H1 (cell line): ENCODE data around the gene MTPN. TPM values are rescaled to one million over a fixed set of nuclear protein-coding genes. Genes with fewer than 3 reads are reported as not detected.

ENCODE experiments used
- CTCF ChIA-PET: fragments of 300-600 bp; sonication (Branson Sonifier 250); formaldehyde crosslinking; loops from one replicate; lab custom pipeline; 2021; ENCODE audit not compliant: partially characterized antibody; lab: Charles Lee
- POLR2A ChIA-PET: fragments of 300-600 bp; sonication (Branson Sonifier 250); formaldehyde crosslinking; loops from one replicate; lab custom pipeline; 2021; ENCODE audit warnings: inconsistent platforms; ENCODE audit not compliant: partially characterized antibody; lab: Charles Lee
- DNase-seq, 2 experiments: peaks; one replicate each; pipeline versions ENCODE4 v3.0.0 to v3.0.0-alpha.2; 2010 to 2022; ENCODE audit warnings: low spot score in 2 of 2, low read depth in 1 of 2, mixed read lengths in 1 of 2
- FAIRE-seq: peaks from 2 replicates; lab custom pipeline; 2011; peaks lifted over from hg19 to GRCh38; lab: Jason Lieb, UNC
- H2AFZ ChIP-seq: 2 replicates; pipeline ENCODE4 v1.8.1; 2012; ENCODE audit warnings: low read length, inconsistent platforms
- H2AK5ac ChIP-seq: 2 replicates; pipeline ENCODE4 v1.6.1; 2013; ENCODE audit warnings: low read depth, low read length
- H2BK120ac ChIP-seq: replicated peaks from 2 replicates; pipeline ENCODE3; 2013; ENCODE audit warnings: low read depth, low read length, inconsistent platforms
- H2BK12ac ChIP-seq: 2 replicates; pipeline ENCODE4 v1.6.1; 2013; ENCODE audit warnings: low read depth, low read length
- H2BK15ac ChIP-seq: 2 replicates; pipeline ENCODE4 v1.6.1; 2013; ENCODE audit warnings: low read length
- H2BK20ac ChIP-seq: 2 replicates; pipeline ENCODE4 v1.6.1; 2013; ENCODE audit warnings: low read length
- H2BK5ac ChIP-seq: 2 replicates; pipeline ENCODE4 v1.6.1; 2013; ENCODE audit warnings: low read depth, low read length
- H3K14ac ChIP-seq: 2 replicates; pipeline ENCODE4 v1.6.1; 2013; ENCODE audit warnings: inconsistent platforms; ENCODE audit not compliant: insufficient read length
- H3K18ac ChIP-seq: 2 replicates; pipeline ENCODE4 v1.6.1; 2013; ENCODE audit warnings: low read length; ENCODE audit errors: extremely low read depth
- H3K23ac ChIP-seq: 2 replicates; pipeline ENCODE4 v1.6.1; 2013; ENCODE audit warnings: inconsistent platforms; ENCODE audit not compliant: insufficient read length
- H3K23me2 ChIP-seq: 2 replicates; pipeline ENCODE4 v1.6.1; 2013; ENCODE audit warnings: low read depth, low read length
- H3K27ac ChIP-seq: 2 replicates; pipeline ENCODE4 v1.6.1; 2011; ENCODE audit warnings: low read depth, low read length, inconsistent platforms
- H3K27me3 ChIP-seq, 4 experiments: replicated peaks in 1 of 4; 1 replicate in 1 of 4; 2 replicates in 3 of 4; pipeline versions ENCODE4 v1.6.1 to v1.8.1; 2011 to 2013; ENCODE audit warnings: low read length in 3 of 4, mild to moderate bottlenecking in 3 of 4, inconsistent platforms in 2 of 4, mixed read lengths in 2 of 4, moderate library complexity in 1 of 4; ENCODE audit not compliant: control insufficient read depth in 3 of 4, insufficient read depth in 3 of 4; ENCODE audit errors: extremely low read depth in 1 of 4
- H3K36me3 ChIP-seq, 4 experiments: 2 replicates each; pipeline versions ENCODE4 v1.6.1 to v1.8.1; 2011 to 2013; ENCODE audit warnings: mild to moderate bottlenecking in 4 of 4, low read length in 3 of 4, moderate library complexity in 2 of 4, control low read depth in 1 of 4, inconsistent platforms in 1 of 4; ENCODE audit not compliant: insufficient read depth in 4 of 4, control insufficient read depth in 2 of 4
- H3K4ac ChIP-seq: replicated peaks from 2 replicates; pipeline ENCODE3; 2013; ENCODE audit warnings: low read length, low read depth, mixed read lengths, inconsistent platforms; ENCODE audit not compliant: insufficient read length
- H3K4me1 ChIP-seq, 4 experiments: replicated peaks in 1 of 4; 1 replicate in 1 of 4; 2 replicates in 3 of 4; pipeline versions ENCODE4 v1.6.1 to v1.8.1; 2011 to 2013; ENCODE audit warnings: low read length in 3 of 4, inconsistent platforms in 2 of 4, mixed read lengths in 1 of 4; ENCODE audit not compliant: insufficient read depth in 4 of 4, control insufficient read depth in 3 of 4
- H3K4me2 ChIP-seq, 2 experiments: 2 replicates each; pipeline versions ENCODE4 v1.6.1 to v1.8.1; 2011 to 2013; ENCODE audit warnings: low read depth in 2 of 2, low read length in 2 of 2, control low read depth in 1 of 2, inconsistent platforms in 1 of 2, mild to moderate bottlenecking in 1 of 2; ENCODE audit not compliant: insufficient read depth in 1 of 2
- H3K4me3 ChIP-seq, 4 experiments: fragments of 200-600, 300-600 bp in 1 of 4; sonication (generic), shearing (Covaris generic), sonication (Bioruptor Twin) in 1 of 4; 2 replicates each; pipeline versions ENCODE4 v1.5.1 to v1.8.1; 2011 to 2016; ENCODE audit warnings: low read length in 4 of 4, low read depth in 3 of 4, control low read depth in 2 of 4, inconsistent platforms in 2 of 4, mild to moderate bottlenecking in 2 of 4, mixed read lengths in 1 of 4, moderate library complexity in 1 of 4; ENCODE audit not compliant: insufficient read depth in 2 of 4; ENCODE audit errors: extremely low read depth in 1 of 4
- H3K56ac ChIP-seq: replicated peaks from 2 replicates; pipeline ENCODE3; 2013; ENCODE audit warnings: low read depth, mild to moderate bottlenecking, mixed read lengths, low read length, inconsistent platforms; ENCODE audit not compliant: insufficient read length
- H3K79me1 ChIP-seq: 2 replicates; pipeline ENCODE4 v1.6.1; 2013; ENCODE audit warnings: low read depth, low read length, control low read depth
- H3K79me2 ChIP-seq, 2 experiments: 2 replicates each; pipeline versions ENCODE4 v1.6.1 to v1.8.1; 2012 to 2013; ENCODE audit warnings: low read length in 2 of 2, mild to moderate bottlenecking in 2 of 2, inconsistent platforms in 1 of 2; ENCODE audit not compliant: insufficient read depth in 2 of 2, control insufficient read depth in 1 of 2
- H3K9ac ChIP-seq, 4 experiments: replicated peaks in 1 of 4; 1 replicate in 1 of 4; 2 replicates in 3 of 4; pipeline versions ENCODE4 v1.6.1 to v1.8.1; 2011 to 2013; ENCODE audit warnings: low read depth in 3 of 4, low read length in 3 of 4, control low read depth in 2 of 4, mild to moderate bottlenecking in 2 of 4, moderate library complexity in 2 of 4, inconsistent platforms in 1 of 4; ENCODE audit errors: extremely low read depth in 1 of 4
- H3K9me3 ChIP-seq, 2 experiments: 2 replicates each; pipeline versions ENCODE4 v1.6.1 to v1.8.1; 2012 to 2013; ENCODE audit warnings: mild to moderate bottlenecking in 2 of 2, moderate library complexity in 2 of 2, control low read depth in 1 of 2, inconsistent platforms in 1 of 2, low read depth in 1 of 2, low read length in 1 of 2, mixed read lengths in 1 of 2; ENCODE audit not compliant: insufficient read depth in 2 of 2
- H4K20me1 ChIP-seq, 2 experiments: replicated peaks in 1 of 2; 2 replicates each; pipeline versions ENCODE3 to v1.8.1; 2011 to 2013; ENCODE audit warnings: inconsistent platforms in 2 of 2, low read length in 2 of 2, mild to moderate bottlenecking in 1 of 2; ENCODE audit not compliant: insufficient read depth in 2 of 2, control insufficient read depth in 1 of 2
- H4K5ac ChIP-seq: 2 replicates; pipeline ENCODE4 v1.6.1; 2013; ENCODE audit warnings: low read length, low read depth, mixed read lengths, inconsistent platforms; ENCODE audit not compliant: insufficient read length
- H4K8ac ChIP-seq: 2 replicates; pipeline ENCODE4 v1.8.0; 2013; ENCODE audit warnings: mild to moderate bottlenecking, moderate library complexity, low read length, inconsistent platforms; ENCODE audit not compliant: insufficient read depth; ENCODE audit errors: extremely low read depth
- H4K91ac ChIP-seq: replicated peaks from 2 replicates; pipeline ENCODE3; 2013; ENCODE audit warnings: low read length, mixed read lengths, inconsistent platforms; ENCODE audit not compliant: insufficient read length
- CHD1 ChIP-seq: IDR thresholded peaks from 2 replicates; pipeline ENCODE4 v1.6.1; 2012; ENCODE audit warnings: low read depth, low read length, improper control_type of control experiment
- EP300 ChIP-seq, 2 experiments: IDR thresholded peaks; 1 replicate in 1 of 2; 2 replicates in 1 of 2; pipeline ENCODE4 v1.6.1; 2011 to 2012; ENCODE audit warnings: low read depth in 2 of 2, low read length in 2 of 2, mild to moderate bottlenecking in 2 of 2, borderline replicate concordance in 1 of 2, inconsistent platforms in 1 of 2, moderate library complexity in 1 of 2
- RFX5 ChIP-seq: IDR thresholded peaks from 2 replicates; pipeline ENCODE4 v1.6.1; 2011; ENCODE audit warnings: low read depth, low read length, improper control_type of control experiment, borderline replicate concordance
- TAF1 ChIP-seq: IDR thresholded peaks from 2 replicates; pipeline ENCODE4 v1.6.1; 2011; ENCODE audit warnings: mild to moderate bottlenecking, low read depth, low read length
- WGBS, 2 experiments: shearing (Covaris generic) in 1 of 2; methylation state at CpG; one replicate each; pipeline versions ENCODE4 v1.1.6 to v1.1.7; 2013 to 2015; ENCODE audit warnings: low lambda C conversion rate in 2 of 2, mixed read lengths in 2 of 2, inconsistent platforms in 1 of 2, low coverage in 1 of 2, missing lambda C conversion rate in 1 of 2; ENCODE audit not compliant: insufficient replicate concordance in 2 of 2, insufficient coverage in 1 of 2, insufficient read length in 1 of 2; ENCODE audit errors: extremely low coverage in 1 of 2, missing lambda C conversion rate in 1 of 2; 5-methylcytosine and 5-hydroxymethylcytosine counted together
- polyA plus RNA-seq, 7 experiments: library from polyadenylated mRNA; depleted of rRNA in 3 of 7; stranded (reverse) in 5 of 7; unstranded in 2 of 7; fragments of >200 nt in 5 of 7; fragments of 200-250 nt in 2 of 7; gene quantifications; 1 replicate in 5 of 7; 2 replicates in 1 of 7; 4 replicates in 1 of 7; pipeline versions ENCODE4 v1.2.1 to v1.2.3, GENCODE V29; 2011 to 2013; ENCODE audit warnings: missing spikeins in 2 of 7, mixed read lengths in 2 of 7
- total RNA-seq: library from RNA; stranded (reverse); fragmentation: NEBNext Ultra II Directional; extraction: Animal tissue kit (Norgen Biotek cat#: 25700); gene quantifications from 2 replicates; pipeline ENCODE4 v1.2.1, GENCODE V29; 2021
- TF ChIP-seq, protein P1 (sequence below), 3 experiments: IDR thresholded peaks; 1 replicate in 2 of 3; 2 replicates in 1 of 3; pipeline versions ENCODE4 v1.5.1 to v1.6.1; 2011; ENCODE audit warnings: low read length in 3 of 3, mild to moderate bottlenecking in 3 of 3, inconsistent platforms in 2 of 3, low read depth in 1 of 3, moderate library complexity in 1 of 3; ENCODE audit not compliant: insufficient read depth in 1 of 3; ENCODE audit errors: control extremely low read depth in 1 of 3

Gene MTPN
- total and polyA plus RNA-seq, 2 of the 8 experiments (the other 6 are each of a cell fraction or from before 2014, with no cell fraction given): 33.0 to 101 TPM

GRCh38 chr7:135924302-135924701, 52.9 kb downstream of the MTPN start:
- no peaks in the 10 kb centered on the region for H3K4me1 ChIP-seq
- TF ChIP-seq RFX5 (no peak), EP300 (IDR thresholded peaks at IDR 0.05; ENCODE audit: borderline replicate concordance in 1 of 2, low read depth in 2 of 2, low read length in 2 of 2) (no peak), CHD1 (no peak), TAF1 (no peak)
- TF ChIP-seq, protein P1, sequence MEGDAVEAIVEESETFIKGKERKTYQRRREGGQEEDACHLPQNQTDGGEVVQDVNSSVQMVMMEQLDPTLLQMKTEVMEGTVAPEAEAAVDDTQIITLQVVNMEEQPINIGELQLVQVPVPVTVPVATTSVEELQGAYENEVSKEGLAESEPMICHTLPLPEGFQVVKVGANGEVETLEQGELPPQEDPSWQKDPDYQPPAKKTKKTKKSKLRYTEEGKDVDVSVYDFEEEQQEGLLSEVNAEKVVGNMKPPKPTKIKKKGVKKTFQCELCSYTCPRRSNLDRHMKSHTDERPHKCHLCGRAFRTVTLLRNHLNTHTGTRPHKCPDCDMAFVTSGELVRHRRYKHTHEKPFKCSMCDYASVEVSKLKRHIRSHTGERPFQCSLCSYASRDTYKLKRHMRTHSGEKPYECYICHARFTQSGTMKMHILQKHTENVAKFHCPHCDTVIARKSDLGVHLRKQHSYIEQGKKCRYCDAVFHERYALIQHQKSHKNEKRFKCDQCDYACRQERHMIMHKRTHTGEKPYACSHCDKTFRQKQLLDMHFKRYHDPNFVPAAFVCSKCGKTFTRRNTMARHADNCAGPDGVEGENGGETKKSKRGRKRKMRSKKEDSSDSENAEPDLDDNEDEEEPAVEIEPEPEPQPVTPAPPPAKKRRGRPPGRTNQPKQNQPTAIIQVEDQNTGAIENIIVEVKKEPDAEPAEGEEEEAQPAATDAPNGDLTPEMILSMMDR (IDR thresholded peaks at IDR 0.05; ENCODE audit: control extremely low read depth in 1 of 3, insufficient read depth in 1 of 3, low read depth in 1 of 3, low read length in 3 of 3): no peak
- H3K23me2 ChIP-seq: no peaks in the 10 kb centered on the region
- no peak overlapping the region for H2AK5ac ChIP-seq
- H2BK5ac ChIP-seq: no peak overlapping the region
- H3K27ac ChIP-seq: no peak overlapping the region
- H2AFZ ChIP-seq: no peak overlapping the region
- no peak overlapping the region for H3K4me3 ChIP-seq
- H2BK120ac ChIP-seq: no peak overlapping the region
- no peak overlapping the region for H3K23ac ChIP-seq
- H3K9ac ChIP-seq: no peak overlapping the region
- no peak overlapping the region for H4K91ac ChIP-seq
- H4K5ac ChIP-seq: no peak overlapping the region
- no peak overlapping the region for H3K14ac ChIP-seq
- H3K56ac ChIP-seq: no peak overlapping the region
- H3K79me1 ChIP-seq: no peaks in the 10 kb centered on the region; the same call in 1 of the 2 replicates
- H3K18ac ChIP-seq: no peak overlapping the region
- DNase-seq (no peak), FAIRE-seq (no peak)
- H2BK15ac ChIP-seq: no peak overlapping the region
- POLR2A ChIA-PET: interaction anchor here (1.3 kb wide), 1 partner anchor 8 kb away, joined by 3 read pairs; no protein-coding TSS in a partner anchor
- H3K36me3 ChIP-seq: peaks cover 0 to 6% (median 3%) of the 10 kb centered on the region in 4 experiments; a peak in 4 of 8 replicates
- CTCF ChIA-PET: interaction anchor here (1.5 kb wide), 1 partner anchor 123 kb away, joined by 5 read pairs; no protein-coding TSS in a partner anchor
- H4K8ac ChIP-seq: no peak overlapping the region
- no peak overlapping the region for H2BK12ac ChIP-seq
- no peaks in the 10 kb centered on the region for H4K20me1 ChIP-seq
- no peak overlapping the region for H3K4ac ChIP-seq
- H2BK20ac ChIP-seq: no peak overlapping the region
- no peaks in the 10 kb centered on the region for H3K27me3 ChIP-seq
- WGBS, 2 experiments: 74% methylated on average over 3 of the region's 3 CpGs; no CpG with 5 or more reads in 1 of the 2 experiments
- no peaks in the 10 kb centered on the region for H3K9me3 ChIP-seq
- no peak overlapping the region for H3K4me2 ChIP-seq
- no peaks in the 10 kb centered on the region for H3K79me2 ChIP-seq
